NOMO-1 treated with dmso at 0.1 percent for 144 hours (cell line): ENCODE results near the gene MATK.
A peak's percentile ranks its signal among the peaks of the same experiment; 100 is the strongest.

Experiments
- DNase-seq: peaks from one replicate; lab custom pipeline; 2025; ENCODE audit not compliant: unreplicated experiment; lab: John Stamatoyannopoulos, UW

Gene MATK

GRCh38 chr19:3792114-3792513 is 5.9 kb upstream of the MATK start:
- no peak for DNase-seq

GRCh38 chr19:3790941-3791340 is 4.8 kb upstream of the MATK start:
- no peak for DNase-seq

GRCh38 chr19:3790209-3790734 is 4.1 kb upstream of the MATK start:
- DNase-seq: no peak

- no peak for DNase-seq
Observed at GRCh38 chr19:3788996-3789778, 3.0 kb upstream of the MATK start.

DNA sequence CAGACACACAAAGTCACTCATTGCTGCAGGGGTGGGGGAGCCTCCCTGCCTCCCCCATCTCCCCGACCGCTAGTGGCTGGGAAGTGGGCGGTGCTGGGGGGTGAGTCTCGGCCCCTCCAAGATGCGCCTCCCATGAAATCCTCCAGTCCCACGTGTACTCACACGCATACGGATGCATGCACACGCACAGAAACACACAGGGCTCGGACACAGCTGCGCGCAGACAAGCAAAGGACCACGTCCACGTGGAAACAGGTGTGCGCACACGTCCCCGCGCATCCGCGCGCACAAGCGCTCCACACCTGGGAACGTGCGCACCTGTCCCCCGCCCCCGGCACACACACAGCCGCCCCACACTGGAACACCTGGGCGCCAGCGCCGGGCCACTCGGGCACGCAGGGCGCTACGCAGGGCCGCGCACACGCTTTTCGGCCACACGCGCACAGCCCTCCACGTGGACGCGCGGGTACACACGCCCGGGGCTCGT is 687 bp downstream of the MATK start:
- peak; percentile 26 for DNase-seq

- DNase-seq: no peak
Observed at GRCh38 chr19:3784607-3785450, 1.4 kb downstream of the MATK start.

DNA sequence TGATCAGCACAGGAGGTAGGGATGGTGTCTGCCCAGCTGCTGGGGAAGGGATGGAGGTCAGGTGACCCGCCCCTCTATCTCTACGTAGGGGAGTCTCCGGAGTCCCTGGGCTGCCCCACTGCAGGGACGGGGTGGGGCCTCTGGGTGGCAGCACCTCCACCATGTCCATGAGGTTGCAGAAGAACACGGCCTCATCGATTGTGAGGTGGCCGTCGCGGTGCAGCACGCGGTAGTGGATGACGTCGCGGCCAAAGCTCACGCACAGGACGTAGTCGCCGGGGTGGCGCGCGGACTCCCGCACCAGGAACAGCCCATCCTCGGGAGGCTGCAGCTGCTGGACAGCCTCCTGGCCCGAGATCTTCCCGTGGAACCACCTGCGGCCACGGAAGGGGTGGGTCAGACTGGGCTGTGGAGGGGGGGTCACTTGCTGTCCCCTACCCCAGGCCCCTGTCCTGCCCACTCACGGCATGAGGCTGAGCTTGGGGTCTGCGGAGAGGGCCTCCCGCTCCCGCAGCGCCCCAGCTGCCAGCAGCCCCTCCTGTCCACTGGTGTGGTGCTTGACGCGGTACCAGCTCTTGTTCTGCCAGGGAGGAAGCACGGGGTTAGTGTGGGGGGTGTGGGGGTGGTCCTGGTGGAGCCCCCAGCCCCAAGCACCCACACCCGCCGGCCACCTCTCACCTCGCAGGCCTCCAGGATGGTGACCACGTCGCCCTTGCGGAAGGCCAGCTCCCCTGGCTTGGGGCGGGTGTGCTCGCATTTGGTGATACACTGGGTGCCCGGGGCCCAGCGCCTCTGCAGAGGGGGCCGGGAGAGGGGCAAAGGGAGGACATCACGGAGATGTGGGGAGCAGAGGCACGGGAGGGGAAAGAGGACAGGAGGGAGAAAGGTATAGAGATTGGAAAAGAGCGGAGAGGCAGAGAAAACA is 2.3 kb downstream of the MATK start:
- no peak for DNase-seq

GRCh38 chr19:3782903-3783302 is 3.3 kb downstream of the MATK start:
- no peak for DNase-seq

DNA sequence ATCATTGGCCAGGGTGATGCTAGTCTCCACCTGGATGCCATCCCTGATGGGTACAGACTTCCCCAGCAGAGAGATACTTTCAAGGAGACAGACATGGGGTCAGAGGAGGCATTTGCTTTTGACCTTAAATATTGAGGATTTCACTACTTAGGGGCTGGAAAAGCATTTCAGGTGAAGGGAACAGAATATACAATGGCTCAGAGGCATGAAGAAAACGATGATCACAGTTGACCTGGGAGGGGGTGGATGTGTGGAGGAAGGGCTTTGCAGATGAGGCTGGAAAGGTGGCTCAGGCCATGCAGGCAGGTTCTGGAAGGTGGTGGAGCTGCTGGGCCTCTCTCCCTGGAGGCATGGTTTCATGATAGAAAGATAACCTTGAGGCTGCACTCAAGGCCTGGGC is 3.9 kb downstream of the MATK start:
- DNase-seq: no peak

- no peak for DNase-seq
Observed at GRCh38 chr19:3781603-3782002, 4.6 kb downstream of the MATK start.

GRCh38 chr19:3780786-3781304 is 5.3 kb downstream of the MATK start:
- no peak for DNase-seq

DNA sequence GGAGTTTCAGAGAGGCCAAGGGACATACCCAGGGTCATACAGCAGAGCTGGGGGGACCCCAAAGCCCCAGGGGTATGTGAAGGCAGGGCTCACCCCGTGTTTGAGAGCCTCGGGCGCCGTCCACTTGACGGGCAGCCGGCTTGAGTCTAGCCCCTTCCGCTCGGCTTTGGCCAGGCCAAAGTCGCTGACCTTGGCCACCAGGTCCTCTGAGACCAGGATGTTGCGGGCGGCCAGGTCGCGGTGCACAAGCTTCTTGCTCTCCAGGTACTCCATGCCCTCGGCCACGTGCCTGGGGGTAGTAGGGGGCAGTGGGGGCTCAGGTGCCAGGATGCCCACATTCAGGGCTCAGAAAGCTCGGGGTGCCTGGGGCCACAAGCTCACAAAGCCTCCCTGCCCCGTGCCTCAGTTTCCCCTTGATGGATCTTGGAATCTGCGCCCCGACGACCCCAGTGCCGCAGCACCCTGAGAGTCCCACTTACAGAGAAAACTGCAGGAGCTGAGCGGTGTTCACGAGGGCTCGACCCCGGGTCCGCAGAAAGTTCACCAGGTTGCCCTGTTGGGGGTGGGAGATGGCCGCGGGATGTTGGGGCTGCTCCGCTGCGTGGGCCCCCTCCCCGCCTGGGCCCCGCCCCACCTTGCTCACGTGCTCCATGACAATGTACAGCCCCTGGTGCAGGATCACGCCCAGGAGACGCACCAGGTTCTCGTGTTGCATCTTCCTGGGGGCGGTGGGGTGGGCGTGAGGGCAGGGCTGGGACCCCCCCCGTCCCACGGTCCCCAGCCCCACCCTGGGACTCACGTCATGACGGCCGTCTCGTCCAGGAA is 7.1 kb downstream of the MATK start:
- DNase-seq: no peak

DNA sequence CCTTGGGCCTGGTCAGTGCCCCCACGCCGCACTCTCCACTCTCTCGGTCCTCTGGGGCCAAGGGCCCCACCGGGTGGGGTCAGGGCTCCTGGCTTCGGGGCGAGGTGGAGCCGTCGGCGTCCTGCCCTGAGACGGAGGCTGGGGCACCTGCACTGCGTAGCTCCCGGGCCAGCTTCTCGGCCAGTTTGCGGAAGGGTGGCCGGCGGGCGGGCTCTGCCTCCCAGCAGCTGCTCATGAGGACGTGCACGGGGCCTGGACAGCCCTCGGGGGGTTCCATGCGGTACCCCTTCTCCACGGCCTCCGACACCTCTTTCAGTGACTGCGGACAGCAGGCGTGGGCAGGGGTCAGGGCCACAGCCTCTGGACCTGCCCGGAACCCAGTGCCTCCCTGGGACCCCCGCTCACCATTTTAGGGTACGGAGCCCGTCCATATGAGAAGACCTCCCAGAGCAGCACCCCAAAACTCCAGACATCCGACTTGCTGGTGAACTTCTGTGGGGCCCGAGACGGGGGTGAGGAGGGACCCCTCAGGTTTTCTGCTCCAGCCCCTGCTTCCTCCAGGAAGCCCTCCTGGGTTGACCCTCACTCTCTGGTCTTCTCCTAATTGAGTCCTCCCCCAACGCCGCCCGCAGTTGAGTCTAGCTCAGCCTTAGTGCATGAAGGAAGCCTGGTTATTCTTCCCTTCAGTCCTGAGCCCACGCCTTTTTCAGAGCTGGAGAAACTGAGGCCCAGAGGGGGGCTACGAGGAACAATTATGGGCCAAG is 7.9 kb downstream of the MATK start:
- DNase-seq: no peak

GRCh38 chr19:3776479-3777040 is 9.6 kb downstream of the MATK start:
- no peak for DNase-seq

- no peak for DNase-seq
Observed at GRCh38 chr19:3775831-3776230, 10.3 kb downstream of the MATK start.

DNA sequence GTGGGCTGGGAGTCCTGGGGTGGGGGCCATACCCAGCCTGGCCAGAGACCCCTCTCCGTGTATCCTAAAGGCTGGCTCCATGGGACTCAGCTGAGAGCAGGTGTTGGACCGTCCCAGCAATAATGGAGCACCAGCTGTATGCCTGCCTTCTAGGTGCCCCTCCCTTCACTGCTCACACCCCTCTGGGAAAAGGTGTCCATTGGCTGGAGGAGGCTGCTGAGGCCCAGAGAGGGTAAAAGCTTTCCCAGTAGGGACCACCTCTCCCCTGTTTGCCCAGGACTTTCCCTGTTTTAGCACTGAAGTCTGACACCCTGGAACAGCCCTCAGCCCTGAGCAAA is 10.8 kb downstream of the MATK start:
- DNase-seq: no peak

DNA sequence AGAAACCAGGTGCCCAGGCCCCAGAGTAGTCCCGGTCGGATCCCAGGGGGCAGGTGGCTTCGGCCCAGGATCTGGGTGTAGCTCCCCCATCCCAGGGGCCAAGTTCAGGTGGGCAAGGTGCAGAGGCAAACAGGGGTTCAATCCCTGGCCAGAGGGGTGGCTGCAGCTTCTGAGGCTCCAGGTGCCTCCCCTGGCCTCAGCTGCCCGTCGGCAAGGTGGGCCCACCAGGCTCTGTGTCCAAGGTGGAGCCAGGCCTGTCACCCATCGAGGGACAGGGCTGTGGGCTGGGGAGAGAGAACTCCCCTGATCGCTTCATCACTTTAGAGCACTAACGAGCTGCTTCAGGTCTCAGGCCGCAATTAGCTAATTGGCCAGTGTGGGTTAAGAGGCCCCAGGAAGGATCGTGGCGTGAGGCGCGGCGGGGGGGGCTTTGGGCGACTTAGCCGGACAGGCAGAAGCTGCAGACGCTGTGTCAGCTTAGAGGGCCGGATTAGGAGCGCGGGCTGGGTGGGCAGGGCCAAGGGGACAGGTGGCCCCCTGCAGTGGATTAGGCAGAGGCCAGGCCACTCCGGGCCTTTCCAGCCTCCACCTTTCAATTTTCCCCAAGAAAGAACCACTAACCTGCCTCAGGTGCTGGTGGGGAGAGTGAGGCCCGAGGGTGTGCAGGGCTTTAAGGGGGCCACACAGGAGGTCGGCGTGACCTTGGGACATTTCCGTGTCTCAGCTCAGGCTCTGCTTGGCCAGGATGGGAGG is 11.4 kb downstream of the MATK start:
- DNase-seq: peak; percentile 34
